ENCODE data around the gene SPEF2.

Gene SPEF2

DNA sequence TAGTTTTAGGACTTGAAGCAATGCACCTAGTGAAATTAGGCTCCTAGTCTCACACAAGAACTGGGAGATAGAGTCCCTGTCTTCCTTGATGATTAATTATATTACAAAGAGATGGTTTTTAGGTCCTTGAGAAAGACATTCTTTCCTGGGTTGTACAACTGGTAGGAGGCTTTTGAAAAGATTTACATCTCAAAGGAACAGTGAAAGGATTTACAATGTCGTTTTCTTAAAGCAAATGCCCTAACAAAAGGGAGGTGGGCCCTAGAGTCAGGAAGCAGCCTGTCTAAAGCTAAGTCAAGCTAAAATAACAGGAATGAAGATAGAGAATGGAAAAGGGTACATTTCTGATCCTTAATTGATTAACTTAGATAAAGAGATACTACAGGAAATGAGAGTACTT lies 136.8 kb downstream of the SPEF2 start:
- H3K4me3 ChIP-seq (ENCODE audit: low read length): no peak overlapping the region
- TF ChIP-seq, protein P1, sequence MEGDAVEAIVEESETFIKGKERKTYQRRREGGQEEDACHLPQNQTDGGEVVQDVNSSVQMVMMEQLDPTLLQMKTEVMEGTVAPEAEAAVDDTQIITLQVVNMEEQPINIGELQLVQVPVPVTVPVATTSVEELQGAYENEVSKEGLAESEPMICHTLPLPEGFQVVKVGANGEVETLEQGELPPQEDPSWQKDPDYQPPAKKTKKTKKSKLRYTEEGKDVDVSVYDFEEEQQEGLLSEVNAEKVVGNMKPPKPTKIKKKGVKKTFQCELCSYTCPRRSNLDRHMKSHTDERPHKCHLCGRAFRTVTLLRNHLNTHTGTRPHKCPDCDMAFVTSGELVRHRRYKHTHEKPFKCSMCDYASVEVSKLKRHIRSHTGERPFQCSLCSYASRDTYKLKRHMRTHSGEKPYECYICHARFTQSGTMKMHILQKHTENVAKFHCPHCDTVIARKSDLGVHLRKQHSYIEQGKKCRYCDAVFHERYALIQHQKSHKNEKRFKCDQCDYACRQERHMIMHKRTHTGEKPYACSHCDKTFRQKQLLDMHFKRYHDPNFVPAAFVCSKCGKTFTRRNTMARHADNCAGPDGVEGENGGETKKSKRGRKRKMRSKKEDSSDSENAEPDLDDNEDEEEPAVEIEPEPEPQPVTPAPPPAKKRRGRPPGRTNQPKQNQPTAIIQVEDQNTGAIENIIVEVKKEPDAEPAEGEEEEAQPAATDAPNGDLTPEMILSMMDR (IDR thresholded peaks at IDR 0.05; ENCODE audit: insufficient read depth, low read depth, low read length, missing control alignments): no peak
- DNase-seq (ENCODE audit: low read depth): no peak

DNA sequence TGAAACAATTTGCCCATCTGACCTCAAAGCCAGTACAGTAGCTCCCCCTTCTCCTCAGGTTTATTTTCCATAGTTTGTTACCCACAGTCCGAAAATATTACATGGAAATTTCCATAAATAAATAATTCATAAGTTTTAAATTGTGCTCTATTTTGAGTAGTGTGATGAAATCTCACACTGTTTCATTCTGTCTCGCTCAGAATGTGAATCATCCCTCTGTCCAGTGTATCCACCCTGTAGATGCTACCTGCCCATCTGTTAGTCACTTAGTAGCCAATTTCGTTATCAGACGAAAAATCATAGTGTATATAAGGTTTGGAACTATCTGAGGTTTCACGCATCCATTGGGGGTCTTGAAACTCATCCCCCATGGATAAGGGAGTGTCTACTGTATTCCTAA lies 138.3 kb downstream of the SPEF2 start:
- TF ChIP-seq, protein P1 (IDR thresholded peaks at IDR 0.05; ENCODE audit: insufficient read depth, low read depth, low read length, missing control alignments): no peak
- no peak overlapping the region for H3K4me3 ChIP-seq (ENCODE audit: low read length)
- DNase-seq (ENCODE audit: low read depth): peak; percentile 41

DNA sequence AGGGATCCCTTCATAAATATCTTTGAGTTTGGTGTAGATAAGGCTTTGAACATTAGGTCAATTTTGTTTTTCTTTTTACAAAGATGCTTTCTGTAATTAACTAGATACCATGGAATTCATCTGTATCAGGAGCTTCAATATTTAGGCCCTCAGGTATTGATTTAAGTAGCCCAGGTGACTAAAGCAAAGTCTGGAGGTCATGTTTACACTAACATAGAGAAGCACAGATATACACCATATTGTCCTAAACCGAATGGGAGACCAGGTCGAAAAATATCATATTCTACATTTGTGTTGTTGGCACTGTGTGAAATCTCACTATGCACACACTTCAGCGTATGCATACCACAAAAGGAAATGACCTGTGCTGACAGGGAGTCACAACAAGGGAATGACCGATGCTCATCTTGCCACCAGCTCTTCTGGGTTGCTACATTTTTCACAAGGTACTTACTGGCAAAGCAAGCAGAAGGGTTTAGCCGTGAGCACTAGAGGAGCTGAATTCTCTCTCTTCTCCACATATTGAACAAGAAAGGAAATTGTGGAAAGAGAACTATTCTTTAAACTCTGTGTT lies 140.6 kb downstream of the SPEF2 start:
- DNase-seq (ENCODE audit: low read depth): no peak
- no peak overlapping the region for H3K4me3 ChIP-seq (ENCODE audit: low read length)
- TF ChIP-seq, protein P1 (IDR thresholded peaks at IDR 0.05; ENCODE audit: insufficient read depth, low read depth, low read length, missing control alignments): no peak

DNA sequence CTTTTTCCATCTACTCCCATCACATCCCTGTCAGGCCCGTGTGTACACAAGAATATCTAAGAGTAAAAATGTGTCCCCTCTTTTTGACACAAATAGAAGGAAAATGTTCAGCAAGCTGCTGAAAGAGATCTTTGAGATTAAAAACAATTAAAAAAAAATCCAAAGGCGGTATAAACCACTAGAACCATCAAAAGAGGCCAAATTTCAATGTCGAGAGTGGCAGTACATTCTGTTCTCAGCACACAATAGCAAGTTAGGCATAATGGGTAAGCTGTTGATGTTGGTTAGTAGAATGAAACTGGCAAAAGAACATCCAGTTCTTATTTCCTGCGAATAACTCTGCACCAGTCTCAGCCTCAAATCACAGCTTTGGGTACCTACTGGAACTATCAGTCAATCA lies 143.9 kb downstream of the SPEF2 start:
- TF ChIP-seq, protein P1 (IDR thresholded peaks at IDR 0.05; ENCODE audit: insufficient read depth, low read depth, low read length, missing control alignments): no peak
- H3K4me3 ChIP-seq (ENCODE audit: low read length): no peak overlapping the region
- no peak for DNase-seq (ENCODE audit: low read depth)

DNA sequence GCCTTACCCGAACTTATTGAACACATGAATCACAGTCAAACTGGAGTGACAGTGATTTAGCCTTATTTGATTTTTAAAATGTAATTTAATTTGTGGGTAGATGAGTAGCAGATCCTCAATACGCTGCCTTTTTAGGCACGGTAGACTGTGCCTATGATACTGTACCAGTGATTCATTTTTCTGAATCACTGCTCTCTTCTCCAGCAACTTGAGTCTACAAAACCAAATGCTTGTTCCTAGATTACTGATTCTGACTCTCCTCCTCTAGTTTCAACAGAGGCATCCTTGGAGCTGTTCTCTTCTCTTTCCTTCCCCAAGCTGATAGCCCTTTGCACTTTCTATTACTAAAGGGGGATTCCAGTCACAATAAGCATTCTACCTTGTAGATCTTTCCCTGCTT lies 144.7 kb downstream of the SPEF2 start:
- H3K4me3 ChIP-seq (ENCODE audit: low read length): no peak overlapping the region
- DNase-seq (ENCODE audit: low read depth): peak; percentile 7
- TF ChIP-seq, protein P1 (IDR thresholded peaks at IDR 0.05; ENCODE audit: insufficient read depth, low read depth, low read length, missing control alignments): no peak

DNA sequence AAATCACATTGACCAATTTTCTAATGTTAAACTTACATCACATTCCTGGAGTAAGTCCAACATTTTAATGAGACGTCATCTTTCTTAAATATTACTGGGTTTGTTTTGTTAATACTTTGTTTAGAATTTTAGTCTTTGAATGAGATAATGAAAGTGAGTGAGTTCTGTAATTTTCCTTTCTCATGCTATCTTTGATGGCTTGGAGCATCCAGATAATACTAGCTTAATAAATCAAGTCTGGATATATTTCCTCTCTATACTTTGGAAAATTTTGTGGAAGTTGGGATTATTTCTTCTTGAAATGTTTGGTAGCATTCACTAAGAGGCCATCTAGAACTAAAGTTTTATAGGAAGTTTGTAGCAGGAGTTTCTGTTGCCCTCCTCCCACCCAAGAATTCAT lies 148.3 kb downstream of the SPEF2 start:
- TF ChIP-seq, protein P1 (IDR thresholded peaks at IDR 0.05; ENCODE audit: insufficient read depth, low read depth, low read length, missing control alignments): no peak
- no peak overlapping the region for H3K4me3 ChIP-seq (ENCODE audit: low read length)
- DNase-seq (ENCODE audit: low read depth): no peak

DNA sequence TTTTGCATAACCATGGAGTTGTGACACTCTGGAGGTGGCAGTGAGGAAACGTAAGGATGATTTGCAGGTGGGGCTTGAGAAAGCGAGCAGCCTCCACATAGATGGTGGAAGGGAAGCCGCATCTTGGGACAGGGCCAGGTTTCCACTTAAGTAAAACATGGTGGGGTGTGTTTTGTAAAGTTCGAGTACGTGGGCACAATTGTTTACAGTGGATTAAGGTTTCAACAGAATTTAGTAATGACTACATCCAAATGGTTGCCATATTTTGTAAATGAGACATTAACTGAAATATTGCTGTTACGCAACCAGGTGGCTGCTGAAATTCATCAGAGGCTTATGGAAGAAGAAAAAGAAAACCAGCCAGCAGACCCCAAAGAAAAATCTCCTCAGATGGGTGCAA lies 153.6 kb downstream of the SPEF2 start:
- TF ChIP-seq, protein P1 (IDR thresholded peaks at IDR 0.05; ENCODE audit: insufficient read depth, low read depth, low read length, missing control alignments): no peak
- no peak overlapping the region for H3K4me3 ChIP-seq (ENCODE audit: low read length)
- DNase-seq (ENCODE audit: low read depth): peak; percentile 94

Data from epithelial cell of esophagus (primary cell).